ENCODE measurements around the gene COG1. TPM values are rescaled to one million over a fixed set of nuclear protein-coding genes. Genes with fewer than 3 reads are reported as not detected.

The COG1 gene
- total RNA-seq, 4 donors from 2014 or later, result 18.8 to 61.6 (median 22.7) TPM

- DNase-seq, result no peak
- H3K9me3 ChIP-seq, result no peaks in the 10 kb centered on the region
- intact Hi-C loops (cut with DNase I; ENCODE audit: low total_unique reads), result no loop called here
- TF ChIP-seq, protein P1, sequence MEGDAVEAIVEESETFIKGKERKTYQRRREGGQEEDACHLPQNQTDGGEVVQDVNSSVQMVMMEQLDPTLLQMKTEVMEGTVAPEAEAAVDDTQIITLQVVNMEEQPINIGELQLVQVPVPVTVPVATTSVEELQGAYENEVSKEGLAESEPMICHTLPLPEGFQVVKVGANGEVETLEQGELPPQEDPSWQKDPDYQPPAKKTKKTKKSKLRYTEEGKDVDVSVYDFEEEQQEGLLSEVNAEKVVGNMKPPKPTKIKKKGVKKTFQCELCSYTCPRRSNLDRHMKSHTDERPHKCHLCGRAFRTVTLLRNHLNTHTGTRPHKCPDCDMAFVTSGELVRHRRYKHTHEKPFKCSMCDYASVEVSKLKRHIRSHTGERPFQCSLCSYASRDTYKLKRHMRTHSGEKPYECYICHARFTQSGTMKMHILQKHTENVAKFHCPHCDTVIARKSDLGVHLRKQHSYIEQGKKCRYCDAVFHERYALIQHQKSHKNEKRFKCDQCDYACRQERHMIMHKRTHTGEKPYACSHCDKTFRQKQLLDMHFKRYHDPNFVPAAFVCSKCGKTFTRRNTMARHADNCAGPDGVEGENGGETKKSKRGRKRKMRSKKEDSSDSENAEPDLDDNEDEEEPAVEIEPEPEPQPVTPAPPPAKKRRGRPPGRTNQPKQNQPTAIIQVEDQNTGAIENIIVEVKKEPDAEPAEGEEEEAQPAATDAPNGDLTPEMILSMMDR (IDR thresholded peaks at IDR 0.05), result no peak
- TF ChIP-seq POLR2A (IDR thresholded peaks at IDR 0.05), result no peak
- no peaks in the 10 kb centered on the region for H3K36me3 ChIP-seq
- no peak overlapping the region for H3K27ac ChIP-seq
- H3K27me3 ChIP-seq, result no peaks in the 10 kb centered on the region
- no peak overlapping the region for H3K4me3 ChIP-seq
- no peaks in the 10 kb centered on the region for H3K4me1 ChIP-seq
Observed at GRCh38 chr17:73175962-73176565, 16.8 kb upstream of the COG1 start.

- DNase-seq, result no peak
- no peaks in the 10 kb centered on the region for H3K4me1 ChIP-seq
- H3K27me3 ChIP-seq, result no peaks in the 10 kb centered on the region
- intact Hi-C loops (cut with DNase I; ENCODE audit: low total_unique reads), result no loop called here
- TF ChIP-seq, protein P1 (IDR thresholded peaks at IDR 0.05), result no peak
- TF ChIP-seq POLR2A (IDR thresholded peaks at IDR 0.05), result no peak
- no peak overlapping the region for H3K27ac ChIP-seq
- no peaks in the 10 kb centered on the region for H3K9me3 ChIP-seq
- no peaks in the 10 kb centered on the region for H3K36me3 ChIP-seq
- no peak overlapping the region for H3K4me3 ChIP-seq
Observed at GRCh38 chr17:73179387-73179786, 13.5 kb upstream of the COG1 start.

DNA sequence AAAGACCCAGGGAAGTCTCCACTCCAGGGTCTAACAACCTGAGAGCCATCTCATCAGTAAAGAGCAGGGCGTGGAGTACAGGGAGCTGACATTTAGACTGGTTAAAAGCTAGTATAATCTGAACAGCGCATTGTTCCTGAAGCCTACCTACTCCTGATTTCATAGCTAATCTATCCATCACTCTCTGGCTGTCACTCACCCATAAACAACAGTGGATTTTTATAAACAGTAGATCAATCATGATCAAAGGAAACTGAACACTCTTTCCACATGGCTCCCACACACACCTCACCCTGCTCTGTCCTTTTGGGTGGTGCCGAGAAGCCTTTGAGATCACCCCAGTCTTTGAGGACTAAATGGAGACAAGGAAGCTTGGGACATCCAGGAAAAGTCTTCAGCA lies 13.0 kb upstream of the COG1 start:
- intact Hi-C loops (cut with DNase I; ENCODE audit: low total_unique reads), result no loop called here
- no peak for TF ChIP-seq POLR2A (IDR thresholded peaks at IDR 0.05)
- TF ChIP-seq, protein P1 (IDR thresholded peaks at IDR 0.05), result no peak
- Histone ChIP-seq H3K36me3 (no peaks in the 10 kb centered on the region), H3K4me3 (no peak overlapping the region), H3K4me1 (no peaks in the 10 kb centered on the region), H3K27me3 (no peaks in the 10 kb centered on the region), H3K27ac (no peak overlapping the region), H3K9me3 (no peaks in the 10 kb centered on the region)
- DNase-seq, result no peak

DNA sequence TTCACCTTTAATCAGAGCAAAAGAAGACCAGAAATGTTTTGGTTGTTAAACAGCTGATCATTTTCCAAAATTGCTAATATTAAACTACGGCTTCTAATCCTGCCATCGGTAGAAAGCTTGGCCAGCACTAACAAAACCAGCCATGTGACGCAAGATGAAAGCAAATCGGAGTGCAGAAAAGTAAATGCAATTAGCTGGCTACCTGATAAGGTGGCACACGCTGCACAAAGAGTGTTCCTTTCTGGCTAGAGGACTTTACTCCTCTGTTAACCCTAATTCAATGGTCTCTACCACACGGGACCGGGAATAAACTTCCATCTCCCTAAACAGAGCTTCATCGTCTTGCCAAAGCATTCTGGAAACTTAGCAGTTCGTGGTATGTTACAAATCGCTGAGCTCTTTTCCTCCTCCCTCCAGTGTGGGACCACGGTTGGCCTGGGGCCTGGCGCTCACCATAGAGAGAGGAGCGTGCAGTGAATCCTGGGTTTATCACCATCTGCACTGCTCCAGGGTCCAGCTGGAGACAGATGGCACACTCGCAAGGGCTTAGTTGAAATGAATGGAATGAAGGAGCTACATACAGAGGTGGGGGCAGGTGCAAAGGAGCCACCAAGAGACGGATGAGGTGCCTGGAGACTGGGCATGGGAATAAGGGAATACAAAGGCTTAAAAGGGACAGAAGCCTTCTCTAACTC lies 10.1 kb upstream of the COG1 start:
- H3K36me3 ChIP-seq, result no peaks in the 10 kb centered on the region
- no peak overlapping the region for H3K27ac ChIP-seq
- no peak for DNase-seq
- no peaks in the 10 kb centered on the region for H3K4me1 ChIP-seq
- H3K27me3 ChIP-seq, result no peaks in the 10 kb centered on the region
- no peaks in the 10 kb centered on the region for H3K9me3 ChIP-seq
- TF ChIP-seq, protein P1 (IDR thresholded peaks at IDR 0.05), result no peak
- TF ChIP-seq POLR2A (IDR thresholded peaks at IDR 0.05), result no peak
- no peak overlapping the region for H3K4me3 ChIP-seq
- intact Hi-C loops (cut with DNase I; ENCODE audit: low total_unique reads), result no loop called here

DNA sequence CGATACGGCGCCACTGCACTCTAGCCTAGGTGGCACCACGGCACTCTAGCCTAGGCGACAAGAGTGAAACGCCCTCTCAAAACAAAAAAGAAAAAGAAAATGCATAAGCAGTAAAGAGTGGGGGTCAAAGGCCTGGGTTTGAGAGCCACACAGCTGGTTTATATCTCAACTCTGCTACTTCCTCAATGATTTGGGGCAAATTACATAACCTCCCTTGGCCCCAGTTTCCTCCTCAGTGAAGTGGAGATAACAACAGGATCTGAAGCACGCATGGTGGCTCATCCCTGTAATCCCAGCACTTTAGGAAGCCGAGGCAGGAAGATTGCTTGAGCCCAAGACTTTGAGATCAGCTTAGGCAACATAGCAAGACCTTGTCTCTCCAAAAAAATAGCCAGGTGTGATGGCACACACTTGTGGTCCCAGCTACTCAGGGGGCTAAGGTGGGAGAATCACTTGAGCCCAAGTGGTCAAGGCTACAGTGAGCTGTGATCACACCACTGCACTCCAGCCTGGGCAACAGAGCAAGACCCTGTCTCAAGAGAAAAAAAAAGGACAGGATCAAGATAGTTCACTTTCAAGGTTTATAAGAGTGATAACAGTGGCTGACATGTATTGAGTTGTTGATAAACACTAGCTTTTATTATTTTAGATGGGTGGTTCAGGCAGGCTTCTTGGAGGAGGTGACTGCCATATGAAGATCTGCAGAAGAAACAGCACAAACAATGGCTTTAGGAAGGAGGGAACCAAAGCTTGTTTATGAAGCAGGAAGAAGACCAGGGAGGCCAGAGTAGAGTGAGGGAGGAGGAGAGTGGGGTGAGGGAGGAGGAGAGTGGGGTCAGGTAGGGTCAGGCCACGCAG lies 8.5 kb upstream of the COG1 start:
- Histone ChIP-seq H3K27me3 (no peaks in the 10 kb centered on the region), H3K36me3 (no peaks in the 10 kb centered on the region), H3K9me3 (no peaks in the 10 kb centered on the region), H3K4me3 (no peak overlapping the region), H3K4me1 (no peaks in the 10 kb centered on the region), H3K27ac (no peak overlapping the region)
- DNase-seq, result no peak
- TF ChIP-seq POLR2A (IDR thresholded peaks at IDR 0.05), result no peak
- TF ChIP-seq, protein P1 (IDR thresholded peaks at IDR 0.05), result no peak
- intact Hi-C loops (cut with DNase I; ENCODE audit: low total_unique reads), result no loop called here

Data from uterus (tissue), 4 donors.